Cardiac septum (tissue), 1 donor: Measurements from ENCODE around the gene MFAP3. TPM values are rescaled to one million over a fixed set of nuclear protein-coding genes. Genes with fewer than 3 reads are reported as not detected.

Experiments
- DNase-seq: peaks from one replicate; pipeline ENCODE4 v3.0.0-alpha.2; 2020; ENCODE audit warnings: low spot score
- intact Hi-C: fragments of 100-400 bp; cut with DNase I; formaldehyde crosslinking; loops from one replicate; pipeline ENCODE4 v1.14.0; 2022
- total RNA-seq: library from RNA; stranded (reverse); fragmentation: NEBNext Ultra II Directional; extraction: Animal tissue kit (Norgen Biotek cat#: 25700); gene quantifications from one replicate; pipeline ENCODE4 v1.2.1, GENCODE V29; 2021
- donor health status: DM: no; HTN: no; CAD: no.

MFAP3 gene
- total RNA-seq, 1 donor from 2014 or later: 33.3 TPM

DNA sequence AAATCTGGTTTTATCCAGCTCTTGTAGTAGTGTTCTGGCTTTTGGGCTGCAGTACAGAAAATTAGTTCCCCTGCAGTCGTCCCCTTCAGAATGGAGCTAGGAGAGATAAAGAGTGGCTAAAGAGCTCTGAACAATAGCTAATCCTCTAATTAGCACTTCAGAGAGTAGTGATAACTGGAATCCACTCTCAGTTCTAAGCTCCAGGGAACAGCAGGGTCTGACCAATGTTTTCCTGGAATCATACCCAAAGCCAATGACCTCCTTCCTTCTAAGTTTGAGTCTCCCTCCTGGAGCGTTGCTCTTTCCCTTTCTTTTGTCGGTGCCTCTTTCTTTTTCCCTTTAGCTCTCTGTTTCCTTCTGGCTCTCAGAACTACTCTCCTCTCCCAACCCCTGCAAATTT is 47.4 kb downstream of the MFAP3 start:
- no peak for DNase-seq
- intact Hi-C loops: no loop called here

DNA sequence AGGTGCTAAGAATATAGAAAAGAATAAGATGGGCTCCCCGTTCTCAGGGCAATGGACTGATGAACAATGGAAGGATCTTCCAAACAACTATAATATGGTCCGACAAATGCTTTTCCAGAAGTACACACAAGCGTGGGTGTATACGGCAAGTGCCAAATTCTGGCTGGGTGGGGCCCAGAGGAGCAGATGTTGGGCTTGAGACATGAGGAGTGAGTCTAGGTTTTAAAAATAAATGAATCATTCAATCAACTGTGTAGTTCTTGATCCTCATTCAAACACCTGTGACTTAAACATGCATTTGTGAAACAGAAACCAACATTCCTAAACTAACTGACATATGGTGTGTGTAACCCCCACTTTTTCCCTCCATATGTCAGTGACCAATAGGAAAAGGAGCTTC is 47.9 kb downstream of the MFAP3 start:
- intact Hi-C loops: no loop called here
- DNase-seq: no peak

DNA sequence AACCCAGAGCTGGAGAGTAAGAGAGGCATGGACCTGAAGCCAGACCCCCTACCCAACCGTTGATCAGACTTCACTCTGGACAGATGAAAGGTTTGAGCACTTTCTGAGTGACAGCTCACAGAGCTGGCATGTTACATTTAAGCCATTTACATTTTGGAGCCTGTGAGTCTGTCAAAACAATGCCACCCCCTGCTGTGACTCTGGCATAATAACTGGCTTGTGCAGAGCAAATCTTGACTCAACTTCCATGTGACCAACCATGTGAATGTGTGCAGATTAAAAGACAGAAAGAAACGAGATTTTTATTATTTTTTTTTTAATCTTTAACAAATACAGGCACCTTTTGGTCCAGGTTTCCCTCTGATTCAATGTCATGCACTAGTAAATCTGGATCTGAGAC is 48.5 kb downstream of the MFAP3 start:
- no peak for DNase-seq
- intact Hi-C loops: no loop called here

DNA sequence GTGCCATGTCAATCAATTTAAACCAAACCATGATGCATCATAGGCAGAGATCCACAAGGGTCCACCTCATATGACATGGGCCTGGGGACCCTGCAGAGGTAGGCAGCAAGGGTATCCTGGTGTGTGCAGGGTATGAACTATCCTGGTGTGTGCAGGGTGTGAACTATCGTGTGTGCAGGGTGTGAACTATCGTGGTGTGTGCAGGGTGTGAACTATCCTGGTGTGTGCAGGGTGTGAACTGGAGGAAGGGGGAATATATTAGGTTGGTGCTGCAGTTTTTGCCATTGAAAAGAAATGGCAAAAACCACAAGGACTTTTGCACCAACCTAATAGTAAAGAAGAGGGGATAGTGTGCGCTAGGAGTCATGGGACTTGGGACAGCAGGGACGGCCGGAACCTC is 50.0 kb downstream of the MFAP3 start:
- DNase-seq: no peak
- intact Hi-C loops: no loop called here

DNA sequence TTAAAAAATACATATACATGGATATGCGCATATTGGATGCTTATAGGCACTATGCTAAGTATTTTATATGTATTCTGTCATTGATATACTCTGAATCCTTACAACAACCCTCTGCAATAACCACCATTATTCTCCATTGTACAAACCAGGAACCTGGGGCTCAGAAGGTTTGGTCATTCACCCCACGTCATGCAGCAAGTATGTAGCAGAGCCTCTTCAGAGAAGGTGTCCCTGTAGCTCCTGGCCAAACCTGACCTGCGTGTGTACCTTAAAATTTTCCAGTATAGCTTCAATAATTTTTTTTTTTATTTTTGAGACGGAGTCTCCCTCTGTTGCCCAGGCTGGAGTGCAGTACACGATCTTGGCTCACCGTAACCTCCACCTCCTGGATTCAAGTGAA is 51.9 kb downstream of the MFAP3 start:
- intact Hi-C loops: loop anchor here (10.0 kb wide), 1 partner anchor 54 kb away; no protein-coding TSS in a partner anchor
- no peak for DNase-seq

DNA sequence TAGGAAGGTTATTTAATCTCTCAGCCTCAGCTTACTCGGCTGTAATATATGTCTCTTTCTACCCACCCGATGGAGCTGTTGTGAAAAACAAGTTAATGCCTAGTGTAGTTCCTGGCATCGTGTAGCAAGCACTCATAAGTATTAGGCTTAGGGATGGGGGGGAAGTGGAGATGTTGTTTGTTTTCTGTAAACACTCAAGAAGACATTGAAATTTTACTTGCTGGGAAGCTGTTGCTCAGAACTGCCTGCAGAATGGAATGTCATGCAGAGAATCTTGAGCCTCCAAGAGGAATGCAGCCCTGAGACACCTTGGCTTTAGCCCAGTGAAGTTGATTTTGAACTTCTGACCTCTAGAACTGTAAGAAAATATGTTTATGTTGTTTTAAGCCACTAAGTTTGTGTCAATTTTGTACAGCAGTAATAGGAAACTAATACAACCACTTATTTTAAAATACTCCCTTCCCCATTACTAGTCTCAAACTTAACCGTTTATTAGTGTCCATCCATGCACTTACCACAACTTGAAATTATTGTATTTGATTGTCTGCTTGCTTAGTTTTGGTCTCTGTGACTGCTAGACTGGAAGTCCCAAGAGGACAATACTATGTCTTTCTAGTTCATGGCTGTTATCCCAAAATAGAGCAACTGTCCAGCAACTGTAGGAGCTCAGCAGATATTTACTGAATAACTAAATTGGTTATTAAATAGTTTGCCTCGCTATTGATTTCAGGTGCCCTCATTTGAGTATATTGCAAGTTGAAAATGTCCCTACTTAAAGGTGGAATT is 53.8 kb downstream of the MFAP3 start:
- DNase-seq: no peak
- intact Hi-C loops: loop anchor here (10.0 kb wide), 1 partner anchor 52 kb away; no protein-coding TSS in a partner anchor

DNA sequence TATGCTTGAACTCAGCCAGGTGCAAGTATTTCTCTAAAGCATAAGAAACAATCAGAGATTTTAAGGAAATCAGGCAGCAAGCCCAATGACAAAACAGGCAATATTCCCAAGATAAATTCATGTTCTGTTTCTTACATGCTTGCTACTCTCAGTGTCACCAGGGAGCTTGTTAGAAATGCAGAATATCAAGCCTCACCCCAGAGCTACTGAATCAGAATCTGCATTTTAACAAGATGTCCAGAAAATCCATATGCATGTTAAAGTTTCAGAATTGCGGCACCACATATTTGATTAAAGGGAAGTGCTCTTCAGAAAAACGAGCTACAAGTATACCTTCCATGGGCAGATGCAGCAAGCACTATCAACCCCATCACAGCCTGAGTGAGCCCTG is 54.4 kb downstream of the MFAP3 start:
- intact Hi-C loops: loop anchor here (10.0 kb wide), 1 partner anchor 52 kb away; no protein-coding TSS in a partner anchor
- DNase-seq: no peak

DNA sequence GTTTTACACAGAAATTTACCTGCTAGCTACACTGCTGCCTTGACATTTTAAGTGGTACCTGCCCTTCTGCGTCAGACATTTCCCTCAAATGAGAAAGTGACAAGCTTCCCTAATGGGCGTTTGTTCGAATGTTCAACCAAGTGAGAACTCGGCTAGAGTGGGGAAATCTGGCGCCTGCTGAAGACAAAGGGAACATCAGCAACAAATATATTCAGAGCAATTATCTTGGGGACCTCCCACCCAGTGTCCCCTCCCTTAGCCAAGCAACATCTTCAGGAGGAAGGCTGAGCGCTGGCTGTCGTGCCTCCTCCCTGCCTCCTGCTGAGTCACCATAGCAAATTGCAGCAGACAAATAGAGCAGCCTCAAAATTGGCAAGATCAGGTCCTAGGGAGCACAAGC is 57.1 kb downstream of the MFAP3 start:
- intact Hi-C loops: loop anchor here (10.0 kb wide), 1 partner anchor 49 kb away; no protein-coding TSS in a partner anchor
- no peak for DNase-seq

DNA sequence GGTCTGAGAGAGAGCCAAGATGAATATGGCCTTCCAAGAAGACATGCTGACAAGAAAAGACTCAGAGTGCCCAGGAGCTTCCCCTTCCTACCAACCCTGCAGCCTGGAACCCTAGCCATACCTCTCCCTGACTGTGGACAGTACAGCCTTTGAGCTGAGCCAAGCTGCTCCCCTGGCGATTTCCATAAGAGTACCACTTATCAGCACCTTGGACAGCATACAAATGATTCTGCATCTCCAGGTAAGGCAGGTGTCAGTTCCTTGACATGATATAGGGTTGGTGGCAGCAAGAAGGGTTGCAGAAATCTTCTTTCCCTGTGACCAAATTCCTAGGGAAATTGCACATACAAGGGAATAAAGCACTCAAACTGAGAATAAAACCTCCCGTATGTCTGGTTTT is 58.3 kb downstream of the MFAP3 start:
- intact Hi-C loops: loop anchor here (10.0 kb wide), 1 partner anchor 48 kb away; no protein-coding TSS in a partner anchor
- DNase-seq: no peak

DNA sequence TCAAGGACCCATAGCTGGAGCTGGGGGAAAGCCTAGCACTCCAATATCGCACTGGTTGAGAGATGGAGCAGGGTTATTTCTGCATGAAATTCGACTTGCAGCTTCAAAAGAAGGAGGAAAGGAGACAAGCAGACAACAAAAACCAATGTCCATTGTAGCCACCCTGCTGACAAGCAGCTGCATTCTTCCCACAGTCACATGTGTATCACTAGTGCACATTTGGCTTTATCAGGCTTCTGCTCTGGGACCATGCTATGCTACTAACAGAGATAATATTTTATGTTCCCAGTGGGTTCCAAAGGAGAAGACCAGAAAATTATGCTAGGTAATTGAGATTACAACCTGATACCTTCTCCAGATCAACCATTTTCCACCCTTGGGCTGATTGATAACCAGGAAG is 59.7 kb downstream of the MFAP3 start:
- DNase-seq: no peak
- intact Hi-C loops: loop anchor here (10.0 kb wide), 1 partner anchor 46 kb away; no protein-coding TSS in a partner anchor

DNA sequence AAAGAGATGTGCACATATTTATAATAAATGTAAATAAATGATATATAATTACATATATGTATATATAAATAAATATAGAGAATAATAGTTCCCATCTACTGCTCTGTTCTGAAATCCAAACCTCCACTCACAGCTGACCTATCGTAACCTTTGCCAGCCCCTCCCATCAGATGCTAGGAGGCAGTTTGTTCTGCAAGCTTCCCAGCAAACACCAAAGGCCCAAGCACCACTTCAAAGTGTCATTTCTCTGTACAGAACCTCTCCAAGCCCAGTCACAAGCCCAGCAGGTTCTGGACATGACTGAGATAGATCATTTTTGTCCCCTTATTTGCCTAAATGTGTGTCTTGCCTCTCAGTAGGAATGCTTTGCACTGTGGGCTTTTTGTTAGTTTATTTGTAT is 62.4 kb downstream of the MFAP3 start:
- no peak for DNase-seq
- intact Hi-C loops: no loop called here

DNA sequence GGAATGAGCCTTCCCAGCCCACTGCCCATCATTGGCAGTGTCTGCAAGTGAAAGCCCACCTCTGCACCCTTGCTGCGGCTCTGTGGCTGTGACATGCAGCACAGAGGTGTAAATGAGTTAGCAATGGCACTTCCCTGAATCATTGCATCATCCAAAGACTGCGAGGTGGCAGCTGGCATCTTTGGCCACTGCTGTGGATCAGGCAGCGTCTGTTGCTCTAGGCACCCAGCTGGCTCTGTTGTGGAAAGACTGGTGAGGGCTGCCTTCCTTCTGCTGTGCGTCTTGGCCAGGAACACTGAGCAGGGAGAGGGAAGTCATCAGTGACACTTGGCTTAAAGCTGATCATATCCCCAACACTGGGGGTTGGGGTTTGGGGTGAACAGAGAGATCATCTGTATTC is 64.5 kb downstream of the MFAP3 start:
- intact Hi-C loops: no loop called here
- DNase-seq: no peak

Other genes starting within 250 kb of the MFAP3 start
- 37.6 TPM for gene FAM114A2, start 57 bp upstream of the MFAP3 start, total RNA-seq
- gene GALNT10, start 151.8 kb downstream of the MFAP3 start, total RNA-seq: 15.5 TPM